ENCODE data around the gene CAMK2D.

- TF ChIP-seq CTCF (IDR thresholded peaks at IDR 0.05): no peak
- TF ChIP-seq POLR2A (IDR thresholded peaks at IDR 0.05): no peak
- no peak for TF ChIP-seq POLR2AphosphoS5 (IDR thresholded peaks at IDR 0.05)
- no peak for TF ChIP-seq EP300 (IDR thresholded peaks at IDR 0.05)
Measured at GRCh38 chr4:113586072-113586471, 175.5 kb downstream of the CAMK2D start.
